SK-N-SH (cell line): ENCODE measurements around the gene NEK8.

Source experiments
- CTCF ChIP-seq: fragments of 200-600 bp; sonication (generic); IDR thresholded peaks from 2 replicates; pipeline ENCODE4 v1.6.1; 2017; ENCODE audit warnings: antibody characterized with exemption, mild to moderate bottlenecking, moderate library complexity
- GABPA ChIP-seq: IDR thresholded peaks from 2 replicates; pipeline ENCODE4 v1.4.0; 2012; ENCODE audit warnings: low read depth, mild to moderate bottlenecking
- MAX ChIP-seq: IDR thresholded peaks from 2 replicates; pipeline ENCODE4 v1.4.0; 2012; ENCODE audit warnings: low read depth
- MEF2A ChIP-seq: IDR thresholded peaks from 2 replicates; pipeline ENCODE4 v1.4.0; 2012; ENCODE audit warnings: low read depth, borderline replicate concordance
- REST ChIP-seq: IDR thresholded peaks from 2 replicates; pipeline ENCODE4 v1.6.1; 2012; ENCODE audit warnings: mild to moderate bottlenecking, low read depth, low read length, moderate library complexity
- TAF1 ChIP-seq: IDR thresholded peaks from 2 replicates; pipeline ENCODE4 v1.6.1; 2012; ENCODE audit warnings: low read depth, mild to moderate bottlenecking, low read length, moderate library complexity, borderline replicate concordance

- TF ChIP-seq GABPA (no peak), CTCF (no peak), MAX (no peak), MEF2A (no peak), REST (no peak), TAF1 (0 out of 2 replicates have a peak, but pooled peaks have one; percentile 24)
Observed at GRCh38 chr17:28744104-28744971, 15.8 kb downstream of the NEK8 start.
